ENCODE data around the gene KLKB1. TPM values are rescaled to one million over a fixed set of nuclear protein-coding genes. Genes with fewer than 3 reads are reported as not detected.
"Not testable (repeated sequence)": the region's sequence is repeated elsewhere in the genome, so short reads cannot be mapped to it uniquely, and the experiment has no call there.

KLKB1 gene
- total and polyA plus RNA-seq, 7 donors, result 0.36 to 3.9 (median 0.66) TPM

DNA sequence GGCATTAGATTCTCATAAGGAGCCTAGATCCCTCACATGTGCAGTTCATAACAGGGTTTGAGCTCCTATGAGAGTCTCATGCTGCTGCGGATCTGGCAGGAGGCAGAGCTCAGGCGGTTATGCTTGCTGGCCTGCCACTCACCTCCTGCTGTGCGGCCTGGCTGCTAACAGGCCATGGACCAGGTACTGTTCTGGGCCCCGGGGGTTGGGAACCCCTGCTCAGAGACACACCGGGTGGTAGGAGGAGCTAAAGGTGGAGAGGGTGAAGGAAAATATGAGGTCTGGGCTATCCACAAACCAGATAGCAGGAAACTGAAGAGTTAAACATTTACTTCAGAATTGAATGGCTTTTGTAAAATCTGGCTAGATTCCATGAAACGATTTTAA, 32.8 kb downstream of the KLKB1 start:
- DNase-seq, result no peak
- intact Hi-C loops (cut with DNase I), result no loop called here
- H3K4me3 ChIP-seq, result no peak overlapping the region
- no peaks in the 10 kb centered on the region for H3K36me3 ChIP-seq
- no peaks in the 10 kb centered on the region for H3K9me3 ChIP-seq
- H3K27ac ChIP-seq, result no peak overlapping the region
- TF ChIP-seq, protein P1, sequence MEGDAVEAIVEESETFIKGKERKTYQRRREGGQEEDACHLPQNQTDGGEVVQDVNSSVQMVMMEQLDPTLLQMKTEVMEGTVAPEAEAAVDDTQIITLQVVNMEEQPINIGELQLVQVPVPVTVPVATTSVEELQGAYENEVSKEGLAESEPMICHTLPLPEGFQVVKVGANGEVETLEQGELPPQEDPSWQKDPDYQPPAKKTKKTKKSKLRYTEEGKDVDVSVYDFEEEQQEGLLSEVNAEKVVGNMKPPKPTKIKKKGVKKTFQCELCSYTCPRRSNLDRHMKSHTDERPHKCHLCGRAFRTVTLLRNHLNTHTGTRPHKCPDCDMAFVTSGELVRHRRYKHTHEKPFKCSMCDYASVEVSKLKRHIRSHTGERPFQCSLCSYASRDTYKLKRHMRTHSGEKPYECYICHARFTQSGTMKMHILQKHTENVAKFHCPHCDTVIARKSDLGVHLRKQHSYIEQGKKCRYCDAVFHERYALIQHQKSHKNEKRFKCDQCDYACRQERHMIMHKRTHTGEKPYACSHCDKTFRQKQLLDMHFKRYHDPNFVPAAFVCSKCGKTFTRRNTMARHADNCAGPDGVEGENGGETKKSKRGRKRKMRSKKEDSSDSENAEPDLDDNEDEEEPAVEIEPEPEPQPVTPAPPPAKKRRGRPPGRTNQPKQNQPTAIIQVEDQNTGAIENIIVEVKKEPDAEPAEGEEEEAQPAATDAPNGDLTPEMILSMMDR (IDR thresholded peaks at IDR 0.05), result no peak
- no peak for TF ChIP-seq EP300 (IDR thresholded peaks at IDR 0.05)
- no peak for TF ChIP-seq POLR2AphosphoS5 (IDR thresholded peaks at IDR 0.05)
- no peak for TF ChIP-seq POLR2A (IDR thresholded peaks at IDR 0.05)
- no peaks in the 10 kb centered on the region for H3K4me1 ChIP-seq
- 61 to 80% methylated on average over 6 of the region's 6 CpGs for WGBS, 2 donors
- no peaks in the 10 kb centered on the region for H3K27me3 ChIP-seq

DNA sequence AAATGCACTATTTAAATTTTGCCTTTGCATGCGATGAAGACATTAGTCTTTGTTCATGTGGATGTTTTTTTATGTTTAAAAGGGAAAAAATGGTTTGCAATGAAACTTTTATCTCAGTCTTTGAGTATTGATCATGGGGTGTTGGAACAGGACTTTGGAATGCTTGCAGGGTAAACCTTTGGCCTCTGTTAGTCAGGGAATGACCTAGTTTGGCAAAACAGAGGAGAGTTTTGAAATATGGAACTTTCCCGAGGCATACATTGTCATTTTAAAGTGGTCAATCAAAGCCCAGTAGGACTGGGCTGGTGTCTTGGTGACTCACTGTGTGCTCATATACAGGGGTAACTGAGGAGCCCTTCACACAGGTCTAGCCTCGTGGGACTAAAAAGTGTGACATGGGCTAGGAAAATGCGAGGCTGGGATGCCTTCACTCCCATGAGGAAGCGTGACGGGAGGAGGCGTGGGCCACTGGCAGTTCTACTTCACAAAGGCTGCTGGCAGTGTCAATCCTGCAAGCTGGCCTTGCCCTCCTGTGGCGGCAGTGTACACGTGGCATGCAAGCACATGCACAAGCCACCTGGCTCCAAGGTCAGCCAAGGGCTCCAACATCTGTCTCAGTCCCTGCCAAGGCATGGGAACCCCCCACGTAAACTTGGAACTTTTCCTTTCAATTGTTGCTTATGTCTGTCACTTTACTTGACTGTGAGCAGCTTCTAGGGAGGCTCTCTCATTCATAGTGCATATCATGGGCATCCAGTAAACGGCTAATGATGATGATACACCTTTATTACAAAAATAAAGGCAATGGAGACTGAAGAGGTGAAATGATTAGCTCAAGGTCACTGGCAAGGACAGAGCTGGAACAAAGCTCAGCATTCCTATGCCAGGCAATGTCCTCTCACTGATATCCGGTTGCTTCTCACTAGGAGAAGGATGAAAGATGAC, 33.5 kb downstream of the KLKB1 start:
- no peak for DNase-seq
- Histone ChIP-seq H3K36me3 (no peaks in the 10 kb centered on the region), H3K27ac (no peak overlapping the region), H3K27me3 (no peaks in the 10 kb centered on the region), H3K4me1 (no peaks in the 10 kb centered on the region), H3K9me3 (no peaks in the 10 kb centered on the region), H3K4me3 (no peak overlapping the region)
- intact Hi-C loops (cut with DNase I), result no loop called here
- TF ChIP-seq, protein P1 (IDR thresholded peaks at IDR 0.05), result no peak
- TF ChIP-seq POLR2AphosphoS5 (IDR thresholded peaks at IDR 0.05) (no peak), POLR2A (IDR thresholded peaks at IDR 0.05) (no peak), EP300 (IDR thresholded peaks at IDR 0.05) (no peak)
- WGBS, 2 donors, result 71 to 82% methylated on average over 12 of the region's 12 CpGs

DNA sequence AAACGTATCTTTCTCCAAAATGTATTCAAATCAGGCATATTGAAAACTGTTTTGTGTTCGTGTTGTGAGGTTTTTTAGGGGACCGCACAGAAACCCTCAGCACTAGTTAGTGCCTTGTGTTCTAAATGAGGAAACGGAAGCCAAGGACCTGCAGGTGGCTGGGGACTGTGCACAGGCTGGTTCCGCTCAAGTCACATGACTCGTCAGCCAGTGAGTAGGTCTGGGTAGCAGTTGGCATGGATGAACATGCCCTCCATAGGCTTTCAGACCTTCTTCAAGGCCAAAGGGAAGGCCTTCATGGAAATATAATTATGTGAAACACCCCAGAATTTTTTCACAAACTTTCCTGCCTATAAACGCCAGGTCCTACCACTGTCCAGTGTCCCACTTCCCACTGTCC, 37.4 kb downstream of the KLKB1 start:
- Histone ChIP-seq H3K27me3 (no peaks in the 10 kb centered on the region), H3K9me3 (no peaks in the 10 kb centered on the region), H3K4me3 (no peak overlapping the region), H3K4me1 (no peaks in the 10 kb centered on the region), H3K27ac (no peak overlapping the region), H3K36me3 (no peaks in the 10 kb centered on the region)
- 93 to 95% methylated on average over 7 of the region's 7 CpGs for WGBS, 2 donors
- DNase-seq, result no peak
- TF ChIP-seq EP300 (IDR thresholded peaks at IDR 0.05), result no peak
- no peak for TF ChIP-seq POLR2A (IDR thresholded peaks at IDR 0.05)
- TF ChIP-seq, protein P1 (IDR thresholded peaks at IDR 0.05), result no peak
- no peak for TF ChIP-seq POLR2AphosphoS5 (IDR thresholded peaks at IDR 0.05)
- intact Hi-C loops (cut with DNase I), result no loop called here

DNA sequence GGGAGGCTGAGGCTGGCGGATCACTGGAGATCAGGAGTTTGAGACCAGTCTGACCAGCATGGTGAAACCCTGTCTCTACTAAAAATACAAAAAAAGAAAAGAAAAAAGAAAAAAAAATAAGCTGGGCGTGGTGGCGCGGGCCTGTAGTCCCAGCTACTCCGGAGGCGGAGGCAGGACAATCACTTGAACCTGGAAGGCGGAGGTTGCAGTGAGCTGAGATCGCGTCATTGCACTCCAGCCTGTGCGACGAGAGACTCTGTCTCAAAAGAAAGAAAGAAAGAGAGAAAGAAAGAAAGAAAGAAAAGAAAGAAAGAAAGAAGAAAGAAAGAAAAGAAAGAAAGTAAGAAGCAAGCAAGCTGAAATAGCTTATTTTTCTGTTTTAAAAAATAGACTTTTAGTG, 37.9 kb downstream of the KLKB1 start:
- intact Hi-C loops (cut with DNase I); H3K36me3 ChIP-seq; H3K27ac ChIP-seq; H3K4me1 ChIP-seq; H3K4me3 ChIP-seq; H3K27me3 ChIP-seq; H3K9me3 ChIP-seq; DNase-seq: not testable (repeated sequence)
- WGBS, 2 donors, result 96% methylated on average over 11 of the region's 11 CpGs

DNA sequence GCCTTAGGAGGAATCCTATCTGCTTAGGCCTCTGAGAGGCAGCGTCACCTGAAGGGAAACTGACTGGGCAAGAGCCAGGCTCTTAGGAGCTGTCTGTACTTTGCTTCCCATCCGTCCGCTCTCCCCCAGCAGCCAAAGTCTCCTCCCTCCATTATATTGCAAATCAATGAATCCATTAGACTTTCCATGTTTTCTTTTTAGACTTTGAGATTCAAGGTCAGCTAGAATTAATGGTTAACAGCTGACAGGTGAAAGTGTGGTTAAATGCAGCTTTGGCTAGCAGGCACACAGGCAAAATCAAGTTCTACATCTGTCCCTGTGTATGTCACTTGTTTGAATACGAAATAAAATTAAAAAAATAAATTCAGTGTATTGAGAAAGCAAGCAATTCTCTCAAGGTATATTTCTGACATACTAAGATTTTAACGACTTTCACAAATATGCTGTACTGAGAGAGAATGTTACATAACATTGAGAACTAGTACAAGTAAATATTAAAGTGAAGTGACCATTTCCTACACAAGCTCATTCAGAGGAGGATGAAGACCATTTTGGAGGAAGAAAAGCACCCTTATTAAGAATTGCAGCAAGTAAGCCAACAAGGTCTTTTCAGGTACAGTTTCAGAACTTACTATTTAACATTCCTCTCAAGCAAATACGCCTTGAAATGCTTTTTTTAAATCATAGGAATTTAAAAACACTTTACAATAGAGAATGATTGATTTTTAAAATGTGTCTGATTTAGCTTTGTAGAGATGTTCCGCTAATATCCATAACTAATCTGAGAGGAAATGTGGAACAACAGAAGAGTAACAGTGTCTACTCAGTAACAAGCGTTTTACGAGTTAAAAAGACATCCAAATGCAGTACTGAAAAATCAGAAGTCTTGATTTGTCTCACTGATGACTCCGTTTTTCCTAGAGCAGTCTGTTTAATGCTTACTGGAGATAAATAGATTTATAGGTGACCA, 38.7 kb downstream of the KLKB1 start, which contains the start of gene F11:
F11 (plus strand) TSS at position 507 of the 970 bp plus-strand sequence. CDS start 948 bp downstream, outside the sequence.
- no peak for DNase-seq
- Histone ChIP-seq H3K27ac (no peak within 1 kb of the TSS), H3K27me3 (no peaks in the 10 kb centered on the region), H3K36me3 (no peaks in the 10 kb centered on the region), H3K4me3 (no peak within 1 kb of the TSS), H3K4me1 (no peaks in the 10 kb centered on the region), H3K9me3 (no peaks in the 10 kb centered on the region)
- TF ChIP-seq POLR2AphosphoS5 (IDR thresholded peaks at IDR 0.05) (no peak), EP300 (IDR thresholded peaks at IDR 0.05) (no peak), POLR2A (IDR thresholded peaks at IDR 0.05) (no peak)
- TF ChIP-seq, protein P1 (IDR thresholded peaks at IDR 0.05), result no peak
- WGBS, 2 donors, result 34 to 58% methylated on average over 10 of the region's 10 CpGs
- intact Hi-C loops (cut with DNase I), result no loop called here
